Mesendoderm (in vitro differentiated cells): ENCODE measurements around the gene COX4I2.
A peak's percentile ranks its signal among the peaks of the same experiment; 100 is the strongest.

ENCODE experiments used
- DNase-seq: peaks from one replicate; pipeline ENCODE4 v3.0.0; 2013
- H2AK5ac ChIP-seq: 2 replicates; pipeline ENCODE4 v1.6.1; 2013; ENCODE audit warnings: low read length, inconsistent platforms
- H2BK120ac ChIP-seq: 2 replicates; pipeline ENCODE4 v1.6.1; 2013; ENCODE audit warnings: low read depth, mild to moderate bottlenecking, low read length, moderate library complexity, mixed read lengths
- H2BK15ac ChIP-seq: replicated peaks from 2 replicates; pipeline ENCODE4 v1.6.1; 2013; ENCODE audit warnings: low read depth, mild to moderate bottlenecking, moderate library complexity
- H2BK5ac ChIP-seq: 2 replicates; pipeline ENCODE4 v1.6.1; 2013; ENCODE audit warnings: low read length, inconsistent platforms
- H3K18ac ChIP-seq: 2 replicates; pipeline ENCODE4 v1.6.1; 2013; ENCODE audit warnings: mild to moderate bottlenecking, low read length, mixed read lengths
- H3K23ac ChIP-seq: one replicate; pipeline ENCODE4 v1.6.1; 2013; ENCODE audit warnings: low read length
- H3K27ac ChIP-seq: 2 replicates; pipeline ENCODE4 v1.5.1; 2013; ENCODE audit warnings: low read depth, mild to moderate bottlenecking, inconsistent platforms, low read length, moderate library complexity
- H3K27me3 ChIP-seq: 2 replicates; pipeline ENCODE4 v1.6.1; 2013; ENCODE audit warnings: low read length, control low read depth, mild to moderate bottlenecking, inconsistent platforms; ENCODE audit not compliant: insufficient read depth, poor library complexity
- H3K36me3 ChIP-seq: 2 replicates; pipeline ENCODE4 v1.6.1; 2013; ENCODE audit warnings: low read length, inconsistent platforms; ENCODE audit not compliant: control insufficient read depth, insufficient read depth
- H3K4ac ChIP-seq: one replicate; pipeline ENCODE4 v1.6.1; 2013; ENCODE audit warnings: low read depth, mild to moderate bottlenecking, low read length, moderate library complexity
- H3K4me1 ChIP-seq: 2 replicates; pipeline ENCODE4 v1.6.1; 2013; ENCODE audit warnings: low read depth, low read length, inconsistent platforms; ENCODE audit not compliant: control insufficient read depth
- H3K4me2 ChIP-seq: 2 replicates; pipeline ENCODE4 v1.6.1; 2013; ENCODE audit warnings: low read length
- H3K4me3 ChIP-seq: 2 replicates; pipeline ENCODE4 v1.5.1; 2013; ENCODE audit warnings: mild to moderate bottlenecking, low read length
- H3K56ac ChIP-seq: one replicate; pipeline ENCODE4 v1.6.1; 2013; ENCODE audit warnings: low read length
- H3K79me1 ChIP-seq: 2 replicates; pipeline ENCODE4 v1.6.1; 2013; ENCODE audit warnings: low read length, inconsistent platforms
- H3K79me2 ChIP-seq: 2 replicates; pipeline ENCODE4 v1.6.1; 2013; ENCODE audit warnings: mild to moderate bottlenecking, low read length; ENCODE audit not compliant: control insufficient read depth, insufficient read depth
- H3K9ac ChIP-seq: 2 replicates; pipeline ENCODE4 v1.6.1; 2013; ENCODE audit warnings: low read length, inconsistent platforms
- H4K5ac ChIP-seq: one replicate; pipeline ENCODE4 v1.6.1; 2013; ENCODE audit warnings: low read length
- H4K8ac ChIP-seq: one replicate; pipeline ENCODE4 v1.6.1; 2013; ENCODE audit warnings: low read depth, mild to moderate bottlenecking, control low read depth, low read length, moderate library complexity
- WGBS: extraction: QIAGEN DNeasy Blood & Tissue Kit; methylation state at CpG from one replicate; pipeline ENCODE4 v1.1.7; 2013; ENCODE audit warnings: low lambda C conversion rate, missing lambda C conversion rate; ENCODE audit not compliant: insufficient coverage; ENCODE audit errors: extremely low coverage; 5-methylcytosine and 5-hydroxymethylcytosine counted together

The COX4I2 gene

GRCh38 chr20:31673943-31674463, 36.3 kb downstream of the COX4I2 start:
- H2BK5ac ChIP-seq, result no peak overlapping the region
- H3K4me3 ChIP-seq, result no peak overlapping the region
- H3K9ac ChIP-seq, result no peak overlapping the region
- H3K56ac ChIP-seq, result no peak overlapping the region
- DNase-seq, result no peak
- H3K36me3 ChIP-seq, result no peaks in the 10 kb centered on the region
- no CpG with 5 or more reads among the region's 2 CpGs for WGBS
- H4K8ac ChIP-seq, result no peak overlapping the region
- peaks cover 5% of the 10 kb centered on the region for H3K79me1 ChIP-seq
- no peaks in the 10 kb centered on the region for H3K79me2 ChIP-seq
- H3K4me1 ChIP-seq, result peaks cover 20% of the 10 kb centered on the region
- no peak overlapping the region for H3K18ac ChIP-seq
- H3K4ac ChIP-seq, result no peak overlapping the region
- H3K27me3 ChIP-seq, result no peaks in the 10 kb centered on the region
- H4K5ac ChIP-seq, result no peak overlapping the region
- no peak overlapping the region for H3K4me2 ChIP-seq
- H3K27ac ChIP-seq, result no peak overlapping the region
- no peak overlapping the region for H2AK5ac ChIP-seq
- no peak overlapping the region for H3K23ac ChIP-seq
- no peak overlapping the region for H2BK120ac ChIP-seq
- H2BK15ac ChIP-seq, result no peak overlapping the region

- Histone ChIP-seq H3K9ac (no peak overlapping the region), H2BK15ac (no peak overlapping the region), H3K27ac (no peak overlapping the region), H4K8ac (no peak overlapping the region), H3K23ac (no peak overlapping the region), H3K4me1 (peaks cover 21% of the 10 kb centered on the region), H3K4ac (peak overlapping the region; percentile 24), H2BK120ac (no peak overlapping the region), H3K4me3 (no peak overlapping the region), H3K4me2 (no peak overlapping the region), H3K36me3 (no peaks in the 10 kb centered on the region), H3K18ac (no peak overlapping the region), H3K56ac (peak overlapping the region; percentile 74), H3K79me1 (peaks cover 5% of the 10 kb centered on the region), H3K27me3 (no peaks in the 10 kb centered on the region), H2AK5ac (no peak overlapping the region), H3K79me2 (no peaks in the 10 kb centered on the region), H2BK5ac (peak overlapping the region; percentile 62), H4K5ac (no peak overlapping the region)
- no CpG with 5 or more reads among the region's 10 CpGs for WGBS
- peak; percentile 39 for DNase-seq
Measured at GRCh38 chr20:31674895-31675827, 37.4 kb downstream of the COX4I2 start.

DNA sequence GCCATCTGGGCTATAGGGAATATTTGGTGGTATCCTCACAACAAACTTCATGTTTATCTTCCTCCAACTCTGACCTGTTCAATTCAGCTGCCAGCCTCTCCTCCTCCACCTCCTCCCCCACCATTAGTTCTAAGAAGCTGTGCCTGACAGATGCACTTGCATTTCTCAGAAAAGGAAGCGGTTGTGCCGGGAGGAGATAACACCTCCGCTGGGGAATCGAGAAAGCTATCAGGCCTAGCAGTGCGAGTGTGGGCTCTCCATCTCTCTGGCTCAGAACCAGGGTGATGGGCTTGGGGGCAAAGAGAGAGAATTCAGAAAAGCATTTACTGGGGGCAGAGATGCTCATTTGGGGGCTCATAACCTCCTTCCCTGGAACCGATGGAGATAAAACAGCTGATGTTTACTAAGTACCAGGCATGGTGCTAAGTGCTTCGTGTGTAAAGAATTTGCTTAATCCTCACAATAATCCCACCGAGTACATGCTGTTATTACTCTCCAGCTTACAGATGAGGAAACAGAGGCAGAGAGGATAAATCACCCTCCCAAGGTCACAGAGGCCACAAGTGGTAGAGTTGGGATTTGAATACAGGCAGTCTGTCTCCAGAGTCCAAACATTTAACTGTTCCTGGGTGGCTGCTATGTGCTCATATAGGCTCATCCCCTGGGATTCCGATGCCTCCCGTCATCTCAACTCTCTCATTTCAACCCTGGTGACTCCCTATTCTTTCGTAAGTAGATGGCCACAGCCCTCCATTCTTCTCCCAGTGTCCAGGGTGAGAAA, 38.3 kb downstream of the COX4I2 start:
- no peaks in the 10 kb centered on the region for H3K36me3 ChIP-seq
- H3K23ac ChIP-seq, result no peak overlapping the region
- no peak overlapping the region for H4K5ac ChIP-seq
- no peak overlapping the region for H3K9ac ChIP-seq
- no peak overlapping the region for H3K4me3 ChIP-seq
- no peak overlapping the region for H3K4me2 ChIP-seq
- peak overlapping the region; percentile 13 for H2BK120ac ChIP-seq
- no peak overlapping the region for H2BK5ac ChIP-seq
- H3K79me1 ChIP-seq, result peaks cover 7% of the 10 kb centered on the region
- H3K4ac ChIP-seq, result no peak overlapping the region
- DNase-seq, result peak; percentile 54
- H2BK15ac ChIP-seq, result no peak overlapping the region
- H3K4me1 ChIP-seq, result peaks cover 21% of the 10 kb centered on the region
- no peaks in the 10 kb centered on the region for H3K79me2 ChIP-seq
- no peaks in the 10 kb centered on the region for H3K27me3 ChIP-seq
- no peak overlapping the region for H2AK5ac ChIP-seq
- no peak overlapping the region for H4K8ac ChIP-seq
- WGBS, result no CpG with 5 or more reads among the region's 11 CpGs
- peak overlapping the region; percentile 74 for H3K56ac ChIP-seq
- no peak overlapping the region for H3K18ac ChIP-seq
- H3K27ac ChIP-seq, result no peak overlapping the region

DNA sequence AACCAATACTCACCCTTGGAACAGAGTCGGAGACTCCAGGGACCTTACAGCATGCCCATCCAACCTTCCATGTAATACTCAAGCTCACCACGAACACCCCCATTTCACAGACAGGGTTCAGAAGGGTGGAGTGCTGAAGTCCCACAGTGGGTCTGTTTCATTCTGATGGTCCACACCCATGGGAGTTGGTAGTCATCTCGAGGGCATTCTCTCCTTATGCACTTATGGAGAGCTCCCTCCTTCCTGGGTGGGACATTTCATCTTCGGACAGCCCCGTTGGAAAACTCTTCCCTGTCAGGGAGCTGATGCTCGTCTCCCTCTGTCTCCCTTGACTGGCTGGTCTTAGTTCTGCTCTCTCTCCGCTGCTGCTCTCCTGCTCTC, 38.9 kb downstream of the COX4I2 start:
- Histone ChIP-seq H3K79me2 (no peaks in the 10 kb centered on the region), H3K18ac (no peak overlapping the region), H3K27me3 (no peaks in the 10 kb centered on the region), H3K4ac (no peak overlapping the region), H3K36me3 (no peaks in the 10 kb centered on the region), H3K27ac (no peak overlapping the region), H2BK15ac (no peak overlapping the region), H4K8ac (no peak overlapping the region), H2BK120ac (peak overlapping the region; percentile 13), H2AK5ac (no peak overlapping the region), H3K23ac (no peak overlapping the region), H3K79me1 (peaks cover 7% of the 10 kb centered on the region), H3K4me2 (no peak overlapping the region), H3K4me1 (peaks cover 21% of the 10 kb centered on the region), H2BK5ac (no peak overlapping the region), H3K56ac (peak overlapping the region; percentile 0), H4K5ac (no peak overlapping the region), H3K9ac (no peak overlapping the region), H3K4me3 (no peak overlapping the region)
- DNase-seq, result no peak
- no CpG with 5 or more reads among the region's 7 CpGs for WGBS

DNA sequence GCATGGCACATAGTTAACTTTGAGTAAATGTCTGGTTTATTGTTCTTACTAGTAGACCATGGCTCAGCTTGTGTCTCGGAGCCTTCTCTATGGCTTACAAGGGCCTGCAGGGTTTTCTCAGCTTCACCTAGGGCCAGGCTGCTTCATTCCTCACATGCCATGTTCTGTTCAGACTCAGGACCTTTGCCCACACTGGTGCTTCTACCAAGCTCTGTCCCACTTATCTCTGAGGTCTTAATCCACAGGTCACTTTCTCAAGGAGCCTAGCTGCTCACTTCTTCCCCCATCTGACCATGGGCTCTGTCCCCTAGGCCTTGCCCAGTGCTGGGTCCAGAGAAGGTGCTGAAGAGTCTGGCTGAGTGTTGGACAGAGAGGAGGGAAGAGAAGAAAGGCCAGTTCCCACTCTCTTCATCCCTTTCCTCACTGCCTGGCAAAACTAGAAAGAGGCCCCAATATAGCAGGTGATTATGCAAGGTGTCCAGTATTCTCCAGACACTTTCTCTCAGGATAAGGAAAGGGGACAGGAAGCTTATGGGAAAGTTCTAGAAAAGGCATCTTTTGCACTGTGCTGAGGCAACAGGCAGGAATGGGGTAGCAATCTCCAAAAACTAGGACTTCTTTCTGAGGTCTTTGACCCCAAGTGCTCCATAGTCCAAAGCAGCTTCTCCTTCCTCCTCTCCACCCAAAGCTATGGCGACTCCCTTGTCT, 40.0 kb downstream of the COX4I2 start:
- H3K79me1 ChIP-seq, result peaks cover 10% of the 10 kb centered on the region
- no peak overlapping the region for H3K9ac ChIP-seq
- peak overlapping the region; percentile 57 for H3K56ac ChIP-seq
- H3K27me3 ChIP-seq, result no peaks in the 10 kb centered on the region
- H2BK15ac ChIP-seq, result no peak overlapping the region
- WGBS, result no CpG with 5 or more reads among the region's 2 CpGs
- H3K18ac ChIP-seq, result peak overlapping the region; percentile 20
- no peak overlapping the region for H3K4me3 ChIP-seq
- no peaks in the 10 kb centered on the region for H3K79me2 ChIP-seq
- no peak for DNase-seq
- no peak overlapping the region for H3K23ac ChIP-seq
- H2AK5ac ChIP-seq, result peak overlapping the region; percentile 88
- no peaks in the 10 kb centered on the region for H3K36me3 ChIP-seq
- peak overlapping the region; percentile 51 for H3K27ac ChIP-seq
- no peak overlapping the region for H4K5ac ChIP-seq
- peak overlapping the region; percentile 4 for H2BK120ac ChIP-seq
- H4K8ac ChIP-seq, result no peak overlapping the region
- H2BK5ac ChIP-seq, result peak overlapping the region; percentile 47
- no peak overlapping the region for H3K4me2 ChIP-seq
- H3K4ac ChIP-seq, result no peak overlapping the region
- peaks cover 21% of the 10 kb centered on the region for H3K4me1 ChIP-seq
